HepG2 (cell line): ENCODE results near the gene MZF1. TPM values are rescaled to one million over a fixed set of nuclear protein-coding genes. Genes with fewer than 3 reads are reported as not detected.

Experiments
- BRF2 ChIP-seq: sonication (generic); formaldehyde crosslinking; IDR thresholded peaks from 2 replicates; pipeline ENCODE4 v1.8.1; 2022; ENCODE audit warnings: mild to moderate bottlenecking, missing genetic modification reagents
- CHD4 ChIP-seq: fragments of 200-600 bp; sonication (generic); IDR thresholded peaks from 2 replicates; pipeline ENCODE4 v1.7.0; 2017; ENCODE audit warnings: mild to moderate bottlenecking, low read length, borderline replicate concordance
- KDM1A ChIP-seq: IDR thresholded peaks from 2 replicates; pipeline ENCODE4 v1.6.1; 2016; ENCODE audit warnings: missing compliant biosample characterization
- SOX6 ChIP-seq, 2 experiments: fragments of 450-650 bp in 1 of 2; sonication (generic) in 1 of 2; formaldehyde crosslinking in 1 of 2; IDR thresholded peaks; 2 replicates each; pipeline versions ENCODE4 v1.4.0 to v1.6.1; 2017 to 2020; ENCODE audit warnings: antibody characterized with exemption in 1 of 2, mild to moderate bottlenecking in 1 of 2, missing genetic modification reagents in 1 of 2
- ZBTB4 ChIP-seq: sonication (generic); formaldehyde crosslinking; IDR thresholded peaks from 2 replicates; pipeline ENCODE4 v1.4.0; 2020; ENCODE audit warnings: missing genetic modification reagents, mild to moderate bottlenecking, borderline replicate concordance
- ZFP90 ChIP-seq: sonication (generic); formaldehyde crosslinking; IDR thresholded peaks from 2 replicates; pipeline ENCODE4 v1.8.0; 2022; ENCODE audit warnings: missing genetic modification reagents, mild to moderate bottlenecking, inconsistent platforms, borderline replicate concordance
- ZIK1 ChIP-seq: sonication (generic); formaldehyde crosslinking; IDR thresholded peaks from 2 replicates; pipeline ENCODE4 v1.5.0; 2020; ENCODE audit warnings: mild to moderate bottlenecking, low read depth, missing genetic modification reagents, borderline replicate concordance
- ZNF276 ChIP-seq: sonication (generic); formaldehyde crosslinking; IDR thresholded peaks from 2 replicates; pipeline ENCODE4 v1.4.0; 2020; ENCODE audit warnings: mild to moderate bottlenecking, low read depth, missing genetic modification reagents
- ZNF317 ChIP-seq: sonication (generic); formaldehyde crosslinking; IDR thresholded peaks from 2 replicates; pipeline ENCODE4 v1.5.0; 2020; ENCODE audit warnings: mild to moderate bottlenecking, missing genetic modification reagents
- ZNF33A ChIP-seq: sonication (generic); formaldehyde crosslinking; IDR thresholded peaks from 2 replicates; pipeline ENCODE4 v1.5.1; 2020; ENCODE audit warnings: missing genetic modification reagents, mild to moderate bottlenecking, moderate library complexity, borderline replicate concordance
- ZNF460 ChIP-seq: sonication (generic); formaldehyde crosslinking; IDR thresholded peaks from 2 replicates; pipeline ENCODE4 v1.5.1; 2020; ENCODE audit warnings: missing genetic modification reagents, mild to moderate bottlenecking, borderline replicate concordance
- ZNF577 ChIP-seq: sonication (generic); formaldehyde crosslinking; IDR thresholded peaks from 2 replicates; pipeline ENCODE4 v1.4.0; 2020; ENCODE audit warnings: mild to moderate bottlenecking, low read depth, missing genetic modification reagents, borderline replicate concordance
- ZNF737 ChIP-seq: sonication (generic); formaldehyde crosslinking; IDR thresholded peaks from 2 replicates; pipeline ENCODE4 v1.5.0; 2020; ENCODE audit warnings: missing genetic modification reagents, mild to moderate bottlenecking, borderline replicate concordance
- ZNF879 ChIP-seq: sonication (generic); formaldehyde crosslinking; IDR thresholded peaks from 2 replicates; pipeline ENCODE4 v1.8.1; 2023; ENCODE audit warnings: missing genetic modification reagents
- ZNF883 ChIP-seq: sonication (generic); formaldehyde crosslinking; IDR thresholded peaks from 2 replicates; pipeline ENCODE4 v1.5.1; 2020; ENCODE audit warnings: mild to moderate bottlenecking, missing genetic modification reagents; ENCODE audit errors: not compliant biosample characterization
- ZXDC ChIP-seq: sonication (generic); formaldehyde crosslinking; IDR thresholded peaks from 2 replicates; pipeline ENCODE4 v1.5.0; 2020; ENCODE audit warnings: mild to moderate bottlenecking, missing genetic modification reagents
- polyA plus RNA-seq, 8 experiments: library from polyadenylated mRNA; depleted of rRNA in 3 of 8; stranded (reverse) in 7 of 8; unstranded in 1 of 8; fragments of >200 nt; fragmentation: Illumina TruSeq in 4 of 8; extraction: Trizol in 4 of 8; gene quantifications; 2 replicates each; pipeline versions ENCODE4 v1.2.1 to v1.2.3, GENCODE V29; 2011 to 2016; ENCODE audit warnings: low read depth in 4 of 8, missing spikeins in 1 of 8, mixed read lengths in 1 of 8; ENCODE audit not compliant: insufficient read depth in 1 of 8
- total RNA-seq, 5 experiments: library from RNA; depleted of rRNA; stranded (reverse); fragments of >200 nt; fragmentation: Illumina TruSeq; extraction: Trizol; gene quantifications; 2 replicates each; pipeline ENCODE4 v1.2.3, GENCODE V29; 2016; ENCODE audit warnings: low read depth in 1 of 5

Gene MZF1
- total and polyA plus RNA-seq, 2 of the 13 experiments (the other 11 are each of a cell fraction or from before 2014, with no cell fraction given), result 3.1 to 8.1 TPM

GRCh38 chr19:58575183-58576041 lies 2.3 kb upstream of the MZF1 start (continued):
- no peak for TF ChIP-seq ZNF460 (CRISPR knock-in tag)
- no peak; the same call in 1 of the 2 replicates for TF ChIP-seq ZNF879
- peak; percentile 25; the same call in 1 of the 2 replicates for TF ChIP-seq ZXDC (CRISPR knock-in tag)
- TF ChIP-seq ZNF276 (CRISPR knock-in tag), result 0 out of 2 replicates have a peak, but pooled peaks have one; percentile 79
- TF ChIP-seq ZFP90, result peak; percentile 72; the same call in 1 of the 2 replicates
- no peak for TF ChIP-seq ZNF33A (CRISPR knock-in tag)
- no peak for TF ChIP-seq SOX6 (IDR thresholded peaks at IDR 0.05)
- TF ChIP-seq SOX6 (CRISPR knock-in tag; IDR thresholded peaks at IDR 0.05), result peak; percentile 60; the same call in 1 of the 2 replicates
- peak; percentile 76; the same call in 1 of the 2 replicates for TF ChIP-seq ZIK1 (CRISPR knock-in tag)
- peak; percentile 69 for TF ChIP-seq ZNF883 (CRISPR knock-in tag)
- TF ChIP-seq ZNF317, result peak; percentile 69; the same call in 1 of the 2 replicates
- no peak for TF ChIP-seq ZNF577 (CRISPR knock-in tag)
- no peak for TF ChIP-seq CHD4
- TF ChIP-seq ZNF737, result no peak
- no peak for TF ChIP-seq ZBTB4
- 0 out of 2 replicates have a peak, but pooled peaks have one; percentile 28 for TF ChIP-seq BRF2 (CRISPR knock-in tag)
- TF ChIP-seq KDM1A (CRISPR knock-in tag), result no peak
